ENCODE data around the gene PTCRA.

- TF ChIP-seq EZH2 (IDR thresholded peaks at IDR 0.05; ENCODE audit: low read depth, unreplicated experiment): no peak
- TF ChIP-seq CTCF (conservative IDR thresholded peaks at IDR 0.05; ENCODE audit: low read depth in 2 of 2): peak; percentile 89 to 99
- no peak for TF ChIP-seq CREB1 (CRISPR knock-in tag; IDR thresholded peaks at IDR 0.05; ENCODE audit: low read depth)
- TF ChIP-seq JUNB (IDR thresholded peaks at IDR 0.05; ENCODE audit: unreplicated experiment): no peak
- TF ChIP-seq REST (IDR thresholded peaks at IDR 0.05; ENCODE audit: unreplicated experiment): no peak
- no peak for TF ChIP-seq EZH2phosphoT487 (IDR thresholded peaks at IDR 0.05; ENCODE audit: unreplicated experiment)
- no peak for TF ChIP-seq NANOG (IDR thresholded peaks at IDR 0.05; ENCODE audit: borderline replicate concordance)
- no peak for TF ChIP-seq POLR2AphosphoS5 (IDR thresholded peaks at IDR 0.05; ENCODE audit: low read depth)
- TF ChIP-seq STAT1 (IDR thresholded peaks at IDR 0.05; ENCODE audit: unreplicated experiment): no peak
- no peak for TF ChIP-seq ZNF462 (CRISPR knock-in tag; IDR thresholded peaks at IDR 0.05)
- no peak for TF ChIP-seq ETS1 (IDR thresholded peaks at IDR 0.05)
- TF ChIP-seq ZNF331 (CRISPR knock-in tag; IDR thresholded peaks at IDR 0.05; ENCODE audit: low read depth): no peak
- no peak for TF ChIP-seq ZNF114 (CRISPR knock-in tag; IDR thresholded peaks at IDR 0.05)
Observed at GRCh38 chr6:42901538-42901957, 14.3 kb upstream of the PTCRA start.
